Lung (tissue), 12 donors: ENCODE measurements around the gene RASA3. TPM values are rescaled to one million over a fixed set of nuclear protein-coding genes. Genes with fewer than 3 reads are reported as not detected.
A peak's percentile ranks its signal among the peaks of the same experiment; 100 is the strongest.

Source experiments
- ATAC-seq: fragments of 200-7000 bp; cut with Tn5 transposase; one replicate; pipeline ENCODE4 v1.9.1; 2020; ENCODE audit warnings: moderate number of reproducible peaks; ENCODE audit not compliant: insufficient read depth, low FRiP score
- DNase-seq, 3 donors: peaks; one replicate each; pipeline ENCODE4 v3.0.0-alpha.2; 2013 to 2017
- H3K27ac ChIP-seq, 2 donors: one replicate each; pipeline ENCODE4 v1.5.1; 2013; ENCODE audit warnings: mild to moderate bottlenecking in 2 of 2, moderate library complexity in 2 of 2, control low read depth in 1 of 2, inconsistent platforms in 1 of 2, low read depth in 1 of 2, low read length in 1 of 2
- H3K27me3 ChIP-seq, 3 donors: one replicate each; pipeline ENCODE4 v1.5.1; 2013; ENCODE audit warnings: low read length in 2 of 3; ENCODE audit not compliant: control insufficient read depth in 3 of 3, insufficient read depth in 3 of 3
- H3K36me3 ChIP-seq, 4 donors: one replicate each; pipeline ENCODE4 v1.5.1; 2013; ENCODE audit warnings: low read length in 4 of 4, mild to moderate bottlenecking in 1 of 4, moderate library complexity in 1 of 4; ENCODE audit not compliant: control insufficient read depth in 4 of 4, insufficient read depth in 4 of 4
- H3K4me1 ChIP-seq, 5 donors: one replicate each; pipeline ENCODE4 v1.5.1; 2013; ENCODE audit warnings: low read length in 5 of 5, mild to moderate bottlenecking in 2 of 5, moderate library complexity in 1 of 5; ENCODE audit not compliant: control insufficient read depth in 5 of 5, insufficient read depth in 5 of 5
- H3K4me3 ChIP-seq: one replicate; pipeline ENCODE4 v1.5.1; 2013; ENCODE audit warnings: mild to moderate bottlenecking, control low read depth, moderate library complexity
- H3K9ac ChIP-seq, 2 donors: one replicate each; pipeline ENCODE4 v1.5.1; 2013; ENCODE audit warnings: low read length in 2 of 2, control low read depth in 1 of 2; ENCODE audit not compliant: insufficient read depth in 1 of 2
- H3K9me3 ChIP-seq, 4 donors: one replicate each; pipeline ENCODE4 v1.5.1; 2013; ENCODE audit warnings: low read length in 3 of 4, mild to moderate bottlenecking in 1 of 4, moderate library complexity in 1 of 4; ENCODE audit not compliant: control insufficient read depth in 4 of 4, insufficient read depth in 3 of 4
- CTCF ChIP-seq: IDR thresholded peaks from 2 replicates; pipeline ENCODE4 v1.5.1; 2012; ENCODE audit warnings: mild to moderate bottlenecking; ENCODE audit errors: control extremely low read depth, extremely low read depth
- WGBS, 2 donors: extraction: QIAGEN DNeasy Blood & Tissue Kit; methylation state at CpG; one replicate each; pipeline ENCODE4 v1.1.7; 2013; 5-methylcytosine and 5-hydroxymethylcytosine counted together
- polyA plus RNA-seq, 2 donors: library from polyadenylated mRNA; stranded (reverse); fragments of 200-250 nt; gene quantifications; one replicate each; pipeline ENCODE4 v1.2.1, GENCODE V29; 2013
- total RNA-seq, 2 donors: library from RNA; depleted of rRNA in 1 of 2; stranded (reverse); fragments of >200 nt in 1 of 2; gene quantifications; one replicate each; pipeline ENCODE4 v1.2.1, GENCODE V29; 2014 to 2021
- donor health status: control.
- donor health status: control.
- donor health status: Bipolar disorder and iron deficiency.
- donor health status: healthy.
- donor health status: DM: yes; HTN: yes; CAD: no.

RASA3 gene
- total and polyA plus RNA-seq, 4 donors: 7.4 to 22.8 (median 16.2) TPM

- Histone ChIP-seq H3K9me3 (no peaks in the 10 kb centered on the region), H3K4me3 (no peak overlapping the region), H3K9ac (no peak overlapping the region), H3K27me3 (no peaks in the 10 kb centered on the region), H3K27ac (no peak overlapping the region), H3K36me3 (peaks cover 0 to 41% (median 13%) of the 10 kb centered on the region in 4 donors), H3K4me1 (peaks cover 0 to 6% (median 0%) of the 10 kb centered on the region in 5 donors)
- DNase-seq (no peak), ATAC-seq (no peak)
- WGBS, 2 donors: 90 to 94% methylated on average over 13 of the region's 13 CpGs
- TF ChIP-seq CTCF: no peak
These were observed 154.4 kb downstream of the RASA3 start for GRCh38 chr13:113977976-113978375.

GRCh38 chr13:113976711-113977684 is 155.4 kb downstream of the RASA3 start:
- TF ChIP-seq CTCF: no peak
- Histone ChIP-seq H3K27ac (peak overlapping the region in 1 of 2 donors; percentile 46), H3K36me3 (peaks cover 0 to 40% (median 13%) of the 10 kb centered on the region in 4 donors), H3K9ac (no peak overlapping the region), H3K27me3 (no peaks in the 10 kb centered on the region), H3K9me3 (no peaks in the 10 kb centered on the region), H3K4me3 (no peak overlapping the region), H3K4me1 (peaks cover 0 to 6% (median 0%) of the 10 kb centered on the region in 5 donors)
- no peak for ATAC-seq
- WGBS, 2 donors: 85 to 91% methylated on average over 21 of the region's 21 CpGs
- DNase-seq: no peak

GRCh38 chr13:113975416-113975815 is 157.0 kb downstream of the RASA3 start:
- no peak overlapping the region for H3K9ac ChIP-seq
- H3K36me3 ChIP-seq: peaks cover 0 to 31% (median 9%) of the 10 kb centered on the region in 4 donors
- no peak for ATAC-seq
- no peaks in the 10 kb centered on the region for H3K9me3 ChIP-seq
- H3K27ac ChIP-seq: no peak overlapping the region
- no peaks in the 10 kb centered on the region for H3K27me3 ChIP-seq
- DNase-seq: no peak
- no peak overlapping the region for H3K4me3 ChIP-seq
- TF ChIP-seq CTCF: no peak
- H3K4me1 ChIP-seq: peaks cover 0 to 11% (median 4%) of the 10 kb centered on the region in 5 donors
- 95 to 98% methylated on average over 15 of the region's 15 CpGs for WGBS, 2 donors
